ENCODE data around the gene PEDS1.

The PEDS1 gene

DNA sequence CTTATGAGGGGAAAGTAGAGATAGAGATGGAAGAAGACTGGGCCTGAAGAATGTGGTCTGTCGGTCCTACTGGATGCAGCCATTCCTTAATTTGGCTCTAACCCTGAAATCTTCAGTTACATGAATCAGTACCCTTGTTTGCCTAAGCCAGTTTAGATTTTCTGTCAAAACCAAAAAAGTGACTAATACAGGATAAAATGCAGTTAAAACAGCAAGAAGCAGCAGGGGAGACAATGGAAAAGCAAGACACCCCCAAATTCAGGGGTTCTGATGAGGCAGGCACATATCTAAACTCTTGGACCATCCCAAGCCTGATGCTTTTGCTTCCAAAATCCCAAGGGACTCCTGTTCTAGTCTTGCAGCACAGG, 23.2 kb downstream of the PEDS1 start:
- DNase-seq: no peak

DNA sequence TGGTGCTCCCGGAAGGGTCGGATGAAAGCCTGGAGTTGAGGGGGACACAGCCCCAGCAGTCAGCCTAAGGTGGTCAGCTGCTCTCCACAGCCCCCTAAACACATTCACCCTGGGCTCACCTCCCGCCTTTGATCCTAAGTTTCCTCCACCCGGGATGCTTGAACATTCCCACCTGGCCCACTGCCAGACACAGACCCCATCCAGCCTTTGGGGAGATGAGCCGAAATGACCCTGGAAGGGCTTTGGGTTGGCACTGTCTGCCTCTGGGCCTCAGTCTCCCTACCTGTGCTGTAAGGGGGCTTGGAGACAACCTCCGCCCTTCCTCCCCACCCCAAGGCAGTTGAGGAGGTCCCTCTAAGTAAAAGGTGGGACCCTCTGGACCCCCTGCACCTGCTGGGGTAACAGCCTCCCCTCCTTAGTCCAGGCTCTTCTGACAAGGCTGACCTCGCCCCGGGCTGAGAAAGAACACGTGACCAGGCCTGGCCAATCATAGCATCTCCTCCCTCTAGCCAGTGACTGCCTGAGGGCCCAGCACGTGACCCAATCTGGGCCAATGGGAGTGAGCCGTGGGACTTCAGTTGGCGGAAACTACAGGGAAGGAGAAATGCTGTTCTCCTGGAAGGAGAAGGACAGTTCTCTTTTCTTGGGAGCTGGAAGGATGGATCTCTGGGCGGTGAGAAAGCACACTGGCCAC, 23.7 kb downstream of the PEDS1 start:
- DNase-seq: no peak

DNA sequence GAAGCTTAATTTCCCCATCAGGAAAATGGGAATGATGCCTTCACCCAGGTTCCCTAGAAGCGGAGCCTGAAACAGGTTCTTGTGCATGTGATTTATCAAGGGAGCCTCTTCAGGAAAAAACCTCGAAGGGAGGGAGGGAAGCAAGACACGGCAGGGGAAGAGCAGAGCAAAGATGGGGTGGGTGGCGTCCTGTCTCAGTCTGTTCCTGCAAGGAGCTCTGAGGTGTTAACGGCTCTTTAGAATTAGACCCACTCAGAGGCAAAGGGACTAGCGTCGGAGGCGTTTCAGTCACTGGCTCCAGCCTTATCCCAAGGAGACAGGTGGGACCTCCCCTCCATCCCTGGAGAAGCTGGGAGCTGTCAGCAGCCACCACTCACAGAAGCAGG, 25.0 kb downstream of the PEDS1 start:
- DNase-seq: no peak

DNA sequence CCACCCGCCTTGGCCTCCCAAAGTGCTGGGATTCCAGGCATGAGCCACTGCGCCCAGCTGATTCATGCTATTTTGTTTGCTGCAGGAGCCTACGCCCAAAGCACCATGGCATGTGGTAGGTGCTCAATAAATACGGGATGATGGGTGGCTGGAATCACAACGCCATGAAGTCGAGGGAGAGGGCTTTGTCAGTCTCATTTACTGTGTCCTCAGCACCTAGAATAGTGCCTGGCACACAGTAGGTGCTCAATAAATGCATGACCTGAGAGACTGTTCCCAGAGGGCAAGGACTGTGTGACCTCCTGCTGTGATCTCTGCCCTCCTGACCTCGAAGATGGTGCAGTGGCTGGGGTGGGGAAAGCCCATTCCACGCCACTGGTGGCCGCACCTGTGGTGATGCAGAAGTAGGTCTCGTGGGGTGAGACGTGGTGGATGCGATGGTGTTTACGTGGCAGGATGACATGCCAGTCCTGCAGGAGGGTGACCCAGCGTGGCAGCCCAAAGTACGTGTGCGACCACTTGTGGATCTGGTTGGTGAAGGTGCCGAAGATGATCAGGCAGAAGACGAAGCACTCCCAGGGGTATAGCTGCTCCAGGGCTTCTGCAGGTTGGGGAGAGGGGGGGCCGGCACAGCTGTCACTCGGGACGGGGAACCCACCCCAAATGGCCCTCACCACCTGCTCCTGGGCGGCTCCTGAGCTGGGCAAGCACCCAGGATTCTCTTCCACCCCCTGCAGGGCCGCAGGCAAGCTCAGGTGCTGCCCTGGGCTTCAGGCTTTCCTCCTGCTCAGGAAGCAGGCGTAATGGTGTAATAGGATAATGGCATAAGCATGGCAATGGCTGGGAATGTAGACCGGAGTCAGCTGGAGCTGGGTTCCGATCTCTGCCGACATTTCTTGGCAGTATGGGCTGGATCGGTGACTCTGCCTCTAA, 25.7 kb downstream of the PEDS1 start:
- no peak for DNase-seq

DNA sequence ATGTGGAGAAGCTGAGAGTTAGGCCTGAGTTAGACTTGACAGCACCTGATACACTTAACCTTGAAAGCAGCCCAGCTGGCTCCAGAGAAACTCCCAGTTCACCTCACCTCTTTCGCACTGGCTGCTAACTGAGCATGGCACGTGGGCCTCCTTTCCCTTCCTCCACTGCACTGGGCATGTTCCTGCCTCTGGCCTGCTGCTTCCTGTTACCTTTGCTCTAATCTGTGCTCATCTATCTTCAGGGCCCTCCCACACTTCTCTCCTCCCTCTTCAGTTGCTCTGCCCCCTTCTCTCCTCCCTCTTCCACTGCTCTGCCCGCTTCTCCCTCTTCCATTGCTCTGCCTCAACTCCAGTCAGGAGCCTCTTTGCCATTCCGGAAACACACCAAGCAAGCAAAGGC, 26.9 kb downstream of the PEDS1 start:
- DNase-seq: no peak

DNA sequence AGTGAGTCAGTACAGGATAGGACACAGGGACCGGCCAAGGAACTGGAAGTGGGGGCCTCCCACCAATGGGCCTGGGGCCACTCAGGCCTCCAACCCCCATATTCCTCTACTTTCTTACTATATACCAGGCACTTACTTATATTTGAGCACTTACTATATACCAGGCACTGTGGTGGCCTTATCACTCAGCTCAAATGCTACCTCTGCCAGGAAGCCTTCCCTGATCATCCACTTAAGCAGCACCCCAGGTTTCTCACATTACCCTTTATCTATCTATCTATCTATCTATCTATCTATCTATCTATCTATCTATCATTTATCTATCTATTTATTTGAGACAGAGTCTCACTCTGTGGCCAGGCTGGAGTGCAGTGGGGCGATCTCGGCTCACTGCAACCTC, 28.2 kb downstream of the PEDS1 start:
- no peak for DNase-seq

DNA sequence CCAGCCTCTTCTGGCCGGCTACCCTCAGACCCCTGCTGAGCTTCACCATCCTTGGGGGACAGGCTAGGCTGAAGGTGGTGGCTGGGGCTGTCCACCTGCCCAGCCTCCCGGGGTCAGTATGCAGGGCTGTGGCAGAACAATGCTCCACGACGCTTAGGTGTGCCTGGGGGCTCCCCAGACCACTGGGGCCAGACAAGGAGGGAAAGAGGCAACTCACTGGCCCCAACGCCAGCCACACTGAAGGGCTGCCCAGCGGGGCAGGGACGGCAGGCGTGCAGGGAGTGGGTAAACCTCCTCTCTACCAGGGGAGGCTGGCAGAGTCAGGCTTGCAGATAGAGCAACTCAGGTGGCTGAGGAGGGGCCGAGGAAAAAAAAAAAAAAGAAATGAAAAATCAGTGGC, 29.0 kb downstream of the PEDS1 start:
- no peak for DNase-seq

DNA sequence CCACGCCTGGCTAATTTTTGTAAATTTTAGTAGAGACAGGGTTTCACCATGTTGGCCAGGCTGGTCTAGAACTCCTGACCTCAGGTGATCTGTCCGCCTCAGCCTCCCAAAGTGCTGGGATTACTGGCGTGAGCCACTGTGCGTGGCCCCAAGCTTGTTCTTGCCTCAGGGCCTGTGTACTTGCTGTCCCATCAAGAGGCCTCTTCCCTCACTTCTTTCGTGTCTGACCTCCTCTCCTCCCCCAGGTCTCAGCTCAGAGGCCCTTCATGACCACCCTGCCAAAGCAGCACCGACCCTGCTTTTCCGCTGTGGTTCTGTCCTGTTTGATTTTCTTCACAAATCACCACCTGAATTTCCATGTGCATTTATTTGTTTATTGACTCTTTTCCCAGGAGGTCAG, 30.1 kb downstream of the PEDS1 start:
- no peak for DNase-seq

DNA sequence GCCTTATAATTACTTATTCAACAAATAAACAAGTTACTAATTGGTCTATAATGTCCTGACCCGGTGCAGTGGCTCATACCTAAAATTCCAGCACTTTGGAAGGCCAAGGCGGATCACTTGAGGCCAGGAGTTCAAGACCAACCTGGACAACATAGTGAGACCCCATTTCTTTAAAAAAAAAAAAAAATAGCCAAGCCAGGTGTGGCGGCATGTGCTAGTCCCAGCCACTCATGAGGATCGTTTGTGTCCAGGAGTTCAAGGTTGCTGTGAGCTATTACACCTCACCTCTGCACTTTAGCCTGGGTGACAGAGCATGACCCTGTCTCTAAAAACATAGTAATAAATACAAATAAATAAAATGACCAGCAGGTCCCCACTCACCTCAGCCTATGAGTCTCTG, 30.8 kb downstream of the PEDS1 start:
- DNase-seq: no peak

DNA sequence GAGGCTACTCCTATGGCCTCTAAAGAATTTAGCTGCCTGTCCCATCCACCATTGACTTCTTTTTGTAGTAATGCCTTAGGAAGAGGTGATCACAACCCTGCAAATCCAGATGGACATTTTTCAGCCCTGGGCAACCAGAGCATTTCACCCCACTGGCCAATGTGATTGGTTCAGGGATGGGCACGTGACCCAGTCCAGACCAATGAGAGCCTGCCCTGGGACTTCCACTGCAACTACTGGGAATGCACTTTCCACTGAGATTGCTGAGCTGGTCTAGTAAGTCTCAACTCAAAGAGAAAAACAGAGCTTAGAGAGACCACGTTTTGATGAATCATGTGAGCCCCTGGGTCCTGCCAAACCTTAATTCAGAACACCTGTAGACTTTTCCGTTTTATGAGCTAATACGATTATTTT, 31.7 kb downstream of the PEDS1 start:
- no peak for DNase-seq

DNA sequence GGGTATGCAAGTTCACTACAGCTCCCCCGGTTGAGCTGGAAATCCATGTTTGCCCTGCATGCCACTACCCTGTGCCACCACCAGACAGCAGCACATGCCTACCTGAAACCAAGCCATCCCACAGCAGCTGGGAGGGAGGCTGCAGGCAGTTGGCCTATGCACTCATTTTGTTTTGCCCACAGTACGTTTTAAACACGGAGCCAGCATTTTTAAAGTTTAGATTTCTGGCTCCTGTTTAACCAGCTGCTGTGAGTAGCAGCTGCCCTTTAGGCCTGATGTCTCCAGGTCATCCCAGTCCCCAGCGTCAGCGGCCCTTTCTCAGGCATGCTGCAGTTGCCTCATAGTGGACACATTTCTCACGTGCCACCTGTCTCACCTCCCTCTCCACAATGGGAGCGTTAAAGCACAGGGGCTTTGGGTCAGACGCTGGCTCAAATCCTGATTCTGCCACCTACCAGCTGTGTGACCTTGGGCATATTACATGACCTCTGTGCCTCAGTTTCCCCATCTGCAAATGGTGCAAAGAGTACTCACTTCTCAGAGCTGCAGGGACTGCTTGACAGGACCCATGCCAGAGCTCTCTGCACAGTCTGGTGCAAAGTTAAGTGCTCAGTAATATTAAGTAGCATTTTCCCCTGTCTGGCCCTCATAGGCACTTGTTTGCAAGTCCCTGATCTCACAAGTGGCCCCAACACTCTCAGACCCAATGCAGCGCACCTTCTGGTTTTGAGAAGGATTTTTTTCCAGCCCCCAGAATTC, 32.4 kb downstream of the PEDS1 start:
- DNase-seq: peak; percentile 78

DNA sequence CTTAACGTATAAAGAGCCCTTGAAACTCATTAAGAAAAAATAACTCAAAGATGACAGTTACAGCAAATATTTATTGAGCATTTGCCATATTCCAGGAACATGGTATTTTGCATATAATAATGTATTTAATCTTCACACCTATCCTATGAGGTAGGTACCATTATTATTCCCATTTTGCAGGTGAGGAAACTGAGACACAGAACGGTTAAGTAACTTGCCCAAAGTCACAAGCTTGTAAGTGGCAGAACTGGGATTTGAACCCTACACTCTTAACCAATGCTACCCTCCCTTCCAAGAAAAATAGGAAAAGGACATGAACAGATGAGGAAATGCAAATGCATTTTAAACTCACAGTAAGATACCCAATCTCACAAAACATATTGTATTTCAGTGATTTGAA, 35.3 kb downstream of the PEDS1 start:
- DNase-seq: no peak

DNA sequence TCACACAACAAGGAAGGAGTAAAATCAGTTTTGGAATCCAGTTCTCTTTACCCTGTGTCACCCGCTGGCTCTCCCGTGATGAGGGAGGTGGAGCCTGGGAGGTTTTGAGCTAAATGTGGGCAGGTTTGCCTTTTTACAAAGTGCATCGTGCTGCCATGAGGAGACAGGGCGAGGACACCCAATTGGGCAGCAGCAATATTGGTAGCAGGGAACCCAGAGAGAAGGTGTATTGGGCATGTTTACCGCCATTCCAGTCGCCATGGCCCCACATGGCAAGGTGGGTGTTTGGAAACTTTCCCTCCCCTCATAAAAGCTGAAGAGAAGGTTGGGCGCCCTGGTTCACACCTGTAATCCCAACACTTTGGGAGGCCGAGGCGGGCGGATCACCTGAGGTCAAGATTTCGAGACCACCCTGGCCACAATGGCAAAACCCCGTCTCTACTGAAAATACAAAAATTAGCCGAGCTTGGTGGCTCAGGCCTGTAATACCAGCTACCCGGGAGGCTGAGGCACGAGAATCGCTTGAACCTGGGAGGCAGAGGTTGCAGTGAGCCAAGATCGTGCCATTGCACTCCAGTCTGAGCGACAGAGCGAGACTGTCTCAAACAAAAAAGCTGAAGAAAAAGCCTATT, 37.0 kb downstream of the PEDS1 start:
- DNase-seq: no peak

DNA sequence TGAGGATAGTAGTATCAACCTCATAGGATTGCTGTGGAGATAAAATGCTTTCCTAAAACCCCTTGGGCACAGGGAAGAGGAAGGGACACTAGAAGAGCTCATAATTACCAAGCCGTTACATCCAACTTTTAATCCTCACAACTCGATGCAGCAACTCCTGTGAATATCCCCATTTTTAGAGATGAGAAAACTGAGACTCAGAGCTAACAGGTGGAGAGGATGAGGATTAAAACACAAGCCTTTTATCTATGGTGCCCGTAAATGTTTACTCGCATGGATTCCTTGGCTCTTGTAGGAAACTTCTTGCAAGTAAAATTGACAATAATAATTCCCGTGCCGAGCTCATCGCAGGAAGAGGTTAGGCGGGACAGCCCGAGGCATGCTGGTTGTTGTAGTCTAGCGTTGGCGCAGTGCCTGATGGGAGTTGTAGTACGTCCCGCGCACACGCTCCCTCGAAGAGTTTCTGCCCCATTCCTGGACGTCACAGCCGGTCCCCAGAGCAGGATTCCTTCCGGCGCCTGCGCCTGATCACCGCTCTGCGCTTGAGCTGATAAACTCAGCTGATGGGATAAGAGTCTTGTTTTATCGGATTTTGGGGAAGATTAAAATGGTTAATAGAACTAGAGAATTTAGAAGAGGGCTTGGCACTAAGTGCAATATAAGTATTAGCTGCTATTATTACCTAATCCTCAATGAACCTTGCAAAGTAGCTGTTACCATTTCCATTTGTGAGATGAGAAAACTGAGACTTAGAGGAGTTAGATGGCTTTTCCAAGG, 37.7 kb downstream of the PEDS1 start:
- peak; percentile 98 for DNase-seq

DNA sequence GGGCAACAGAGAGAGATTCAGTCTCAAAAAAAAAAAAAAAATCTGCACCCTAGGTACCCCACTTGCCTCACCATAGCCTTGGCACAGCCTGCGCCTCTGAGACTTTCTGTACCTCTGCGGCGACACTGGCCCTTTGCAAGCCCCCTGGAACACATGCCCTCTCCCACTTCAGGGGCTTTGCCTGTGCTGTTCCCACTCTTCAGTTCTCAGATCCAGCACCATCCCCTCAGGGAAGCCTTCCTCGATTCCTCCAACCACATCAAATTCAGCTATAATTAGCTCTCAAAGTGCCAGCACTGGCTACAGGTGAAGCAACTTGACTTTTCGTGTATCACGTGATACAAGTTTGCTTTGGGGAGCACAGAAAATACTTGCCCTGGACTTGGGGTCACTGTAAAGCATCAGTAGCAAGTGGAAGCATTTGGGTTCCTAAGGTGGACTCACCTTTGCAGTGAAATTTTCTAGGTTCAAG, 38.4 kb downstream of the PEDS1 start:
- no peak for DNase-seq

DNA sequence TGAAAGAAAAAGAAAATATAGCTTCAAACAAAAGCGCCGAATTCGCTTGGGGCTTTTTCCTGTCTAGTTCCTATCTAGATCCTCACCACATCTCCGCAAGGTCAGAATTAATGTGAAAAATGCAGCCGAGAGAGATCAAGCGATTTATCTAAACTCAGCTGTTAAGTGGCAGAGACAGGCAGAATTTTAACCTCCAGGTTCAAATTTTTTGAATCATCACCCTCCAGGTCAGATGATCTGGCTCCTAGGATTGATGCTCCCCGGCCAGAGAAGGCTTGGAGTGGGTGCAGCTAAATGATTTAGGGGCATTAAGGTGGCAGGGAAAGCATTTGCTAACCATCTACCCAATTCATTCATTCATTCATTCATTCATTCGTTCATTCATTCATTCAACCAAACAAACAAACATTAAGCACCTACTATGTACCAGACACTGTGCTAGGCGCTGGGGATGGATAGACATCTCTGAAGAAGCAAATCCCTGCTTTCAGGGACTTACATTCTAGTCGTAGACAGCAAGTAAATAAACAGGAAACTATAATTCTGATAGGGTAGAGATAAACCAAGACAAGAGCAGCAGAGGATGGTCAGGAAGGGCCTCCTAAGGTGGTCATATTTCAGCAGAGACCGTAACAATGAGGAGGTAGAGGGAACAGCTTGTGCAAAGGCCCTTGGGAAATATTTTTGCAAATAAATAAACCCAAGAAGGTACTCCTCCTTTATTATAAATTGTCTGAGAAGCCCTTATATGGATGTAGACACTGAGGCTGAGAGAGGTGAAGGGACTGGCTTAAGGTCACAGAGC, 39.9 kb downstream of the PEDS1 start:
- no peak for DNase-seq

DNA sequence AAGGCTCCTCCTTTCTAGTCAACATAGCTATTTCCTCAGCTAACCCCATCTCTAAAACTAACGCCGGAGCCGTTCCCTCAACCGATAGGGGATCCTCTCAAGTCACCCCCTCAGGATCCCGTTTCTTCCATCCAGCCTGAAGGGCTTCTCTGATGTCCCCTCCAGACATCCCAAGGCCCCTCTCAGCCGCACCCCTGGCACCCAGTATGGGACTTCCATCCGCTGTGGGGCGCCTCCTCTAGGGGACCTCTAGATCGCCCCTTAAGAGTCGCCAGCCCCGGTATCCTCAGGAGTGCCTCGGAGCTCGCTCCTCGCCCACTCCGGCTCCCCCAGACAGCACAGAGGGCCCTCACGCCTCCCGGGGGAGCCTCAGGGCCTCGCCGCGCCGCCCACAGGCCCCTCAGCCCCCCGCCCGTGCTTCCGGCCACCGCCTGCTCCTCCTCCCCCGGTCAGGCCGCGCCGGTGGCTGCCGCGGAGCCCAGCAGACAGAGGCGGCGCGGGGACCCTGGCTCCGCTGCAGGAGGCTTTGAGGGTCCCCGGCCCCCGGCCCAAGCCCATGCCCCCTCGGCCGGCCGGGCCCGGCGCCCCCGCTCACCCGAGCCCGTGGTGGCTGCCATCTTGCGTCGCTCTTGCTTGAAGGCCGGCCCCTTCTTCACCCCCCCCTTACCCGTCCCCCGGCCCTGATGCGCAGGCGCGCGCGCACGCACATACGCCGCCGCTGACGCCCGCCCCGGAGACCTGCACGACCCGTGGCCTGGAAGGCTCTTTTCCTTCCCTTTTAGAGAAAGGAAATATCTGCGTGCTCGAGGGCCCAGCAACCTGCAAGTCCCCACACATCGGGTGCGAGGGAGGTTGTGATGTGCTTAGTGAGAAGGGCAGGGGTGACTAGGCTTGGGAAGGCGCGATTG, 40.8 kb downstream of the PEDS1 start, which contains the start of gene UBE2V1:
Gene UBE2V1, minus strand, starts transcription at position 639 of the 908 bp plus-strand sequence. Its CDS starts 22 bp downstream, at position 617.
- DNase-seq: peak; percentile 96

DNA sequence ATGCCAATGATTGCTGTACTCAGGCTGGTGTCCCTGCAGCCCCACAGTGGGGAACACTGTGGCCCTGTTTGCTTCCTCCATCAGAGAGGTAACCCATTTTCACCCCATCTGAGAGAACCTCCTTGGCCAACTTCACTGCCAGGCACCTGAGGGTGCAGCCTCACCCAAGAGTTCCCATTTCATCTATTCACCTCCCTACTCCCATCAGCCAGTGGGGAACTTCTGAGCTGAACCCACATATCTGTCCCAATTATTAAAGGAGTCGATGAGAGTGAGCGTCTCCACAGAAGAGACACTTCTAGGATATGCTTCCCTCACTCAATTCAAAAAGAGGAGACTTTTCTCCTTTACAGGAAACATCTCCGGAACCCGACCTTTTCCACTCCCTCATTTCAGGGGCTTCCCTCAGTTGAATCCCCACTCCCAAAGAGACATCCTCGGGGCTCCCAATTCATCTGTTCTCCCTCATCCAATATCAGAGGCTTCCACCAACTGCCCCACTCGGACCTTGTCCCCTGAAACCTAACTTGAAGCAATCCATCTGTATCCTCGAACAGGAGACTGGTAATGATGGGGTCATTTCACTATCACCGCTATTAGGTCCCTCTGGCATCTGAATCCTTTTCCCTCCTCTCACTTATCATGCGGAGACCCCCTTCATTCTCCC, 41.6 kb downstream of the PEDS1 start:
- no peak for DNase-seq

DNA sequence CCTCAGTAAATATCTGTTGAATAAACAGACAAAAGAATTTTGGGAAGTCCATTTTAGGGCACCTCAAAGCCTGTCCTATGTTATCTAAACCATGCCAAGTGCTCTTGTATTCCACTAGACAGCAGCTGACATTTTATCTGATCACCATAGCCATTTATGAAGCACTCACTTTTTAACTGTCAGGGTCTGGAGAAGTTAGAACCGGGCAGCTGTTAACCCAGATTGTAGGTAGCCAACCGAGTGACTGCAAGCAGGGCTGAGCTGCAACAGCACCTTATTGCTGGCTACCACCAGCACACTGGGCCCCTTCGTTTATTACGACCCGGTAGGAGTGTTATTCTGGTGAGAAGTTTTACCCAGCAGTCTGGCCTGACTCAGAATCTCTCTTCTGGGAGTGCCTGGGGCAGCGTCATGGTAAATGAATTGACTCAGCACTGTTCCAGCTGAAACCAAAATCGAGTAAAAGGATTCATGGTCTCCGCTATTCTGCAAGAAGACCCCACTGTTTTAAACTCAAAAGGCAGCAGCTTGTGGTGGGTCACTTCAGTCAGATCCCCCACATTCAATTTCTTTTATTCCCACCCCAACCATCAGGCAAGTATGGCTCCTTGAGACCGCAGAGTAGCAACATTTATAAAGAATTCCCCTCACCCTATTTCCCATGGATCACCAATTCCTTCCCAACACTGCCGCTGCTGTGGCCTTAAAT, 42.2 kb downstream of the PEDS1 start:
- no peak for DNase-seq

All from femur (tissue), 1 donor.